NK-92 treated with Interleukin-12 subunit alpha and Interleukin-12 subunit beta, amount 100 ng/mL, for 24 hours (cell line): ENCODE results near the gene CDC14A.

Source experiments
- DNase-seq: peaks from one replicate; lab custom pipeline; 2025; lab: John Stamatoyannopoulos, UW

CDC14A gene

DNA sequence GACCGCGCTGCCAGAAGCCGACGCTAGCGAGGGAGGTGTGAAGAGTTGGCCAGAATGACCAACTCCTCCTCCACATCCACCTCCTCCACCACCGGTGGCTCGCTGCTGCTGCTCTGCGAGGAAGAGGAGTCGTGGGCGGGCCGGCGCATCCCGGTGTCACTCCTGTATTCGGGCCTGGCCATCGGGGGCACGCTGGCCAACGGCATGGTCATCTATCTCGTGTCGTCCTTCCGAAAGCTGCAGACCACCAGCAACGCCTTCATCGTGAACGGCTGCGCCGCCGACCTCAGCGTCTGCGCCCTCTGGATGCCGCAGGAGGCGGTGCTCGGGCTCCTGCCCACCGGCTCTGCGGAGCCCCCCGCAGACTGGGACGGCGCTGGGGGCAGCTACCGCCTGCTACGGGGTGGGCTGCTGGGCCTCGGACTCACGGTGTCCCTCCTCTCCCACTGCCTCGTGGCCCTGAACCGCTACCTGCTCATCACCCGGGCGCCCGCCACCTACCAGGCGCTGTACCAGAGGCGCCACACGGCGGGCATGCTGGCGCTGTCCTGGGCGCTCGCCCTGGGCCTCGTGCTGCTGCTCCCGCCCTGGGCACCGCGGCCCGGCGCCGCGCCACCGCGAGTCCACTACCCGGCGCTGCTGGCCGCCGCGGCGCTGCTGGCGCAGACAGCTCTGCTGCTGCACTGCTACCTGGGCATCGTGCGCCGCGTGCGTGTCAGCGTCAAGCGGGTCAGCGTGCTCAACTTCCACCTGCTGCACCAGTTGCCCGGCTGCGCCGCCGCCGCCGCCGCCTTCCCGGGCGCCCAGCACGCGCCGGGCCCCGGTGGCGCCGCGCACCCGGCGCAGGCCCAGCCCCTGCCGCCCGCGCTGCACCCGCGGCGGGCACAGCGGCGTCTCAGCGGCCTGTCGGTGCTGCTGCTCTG lies 186.9 kb downstream of the CDC14A start:
- DNase-seq, result no peak

DNA sequence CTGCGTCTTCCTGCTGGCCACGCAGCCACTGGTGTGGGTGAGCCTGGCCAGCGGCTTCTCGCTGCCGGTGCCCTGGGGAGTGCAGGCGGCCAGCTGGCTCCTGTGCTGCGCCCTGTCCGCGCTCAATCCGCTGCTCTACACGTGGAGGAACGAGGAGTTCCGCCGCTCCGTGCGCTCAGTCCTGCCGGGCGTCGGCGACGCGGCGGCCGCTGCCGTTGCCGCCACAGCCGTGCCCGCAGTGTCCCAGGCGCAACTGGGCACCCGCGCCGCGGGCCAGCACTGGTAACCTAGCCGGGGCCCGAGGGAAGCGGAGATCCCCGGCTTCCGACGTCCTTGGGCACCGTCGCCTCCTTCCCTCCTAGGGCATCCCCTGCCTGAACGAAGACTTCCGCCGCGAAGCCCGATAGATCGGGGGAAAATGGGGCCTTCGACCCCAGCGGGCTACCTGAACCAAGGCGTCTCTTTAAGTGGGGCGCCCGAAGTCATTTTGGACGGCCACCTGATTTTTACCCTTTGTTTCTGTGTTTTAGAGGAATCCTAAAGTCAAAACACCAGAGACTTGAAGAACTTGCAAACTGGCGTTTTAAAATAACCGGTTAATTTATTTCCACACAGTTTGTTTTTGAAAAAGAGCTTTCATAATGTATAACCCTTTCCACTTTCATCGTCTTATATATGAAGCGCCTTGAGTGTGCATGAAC lies 187.7 kb downstream of the CDC14A start:
- no peak for DNase-seq

DNA sequence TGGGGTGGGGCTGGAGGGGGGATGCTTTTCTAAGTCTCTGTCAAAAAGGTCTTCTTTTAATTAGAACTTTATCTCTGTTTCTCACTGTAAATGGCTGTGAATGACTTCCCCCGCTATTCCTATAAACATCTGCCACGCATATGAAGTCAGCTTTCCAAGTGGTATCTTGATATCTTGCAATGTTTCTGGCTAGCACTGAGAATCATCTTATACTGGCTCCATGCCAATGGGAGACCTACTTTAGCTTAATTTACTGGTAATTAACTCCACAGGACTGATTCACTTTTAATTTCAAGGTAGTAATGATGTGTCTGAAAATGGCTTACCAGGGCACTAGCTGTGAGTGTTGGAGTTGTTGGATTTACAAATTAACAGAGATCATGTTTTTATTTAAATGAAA lies 190.0 kb downstream of the CDC14A start:
- DNase-seq, result no peak

DNA sequence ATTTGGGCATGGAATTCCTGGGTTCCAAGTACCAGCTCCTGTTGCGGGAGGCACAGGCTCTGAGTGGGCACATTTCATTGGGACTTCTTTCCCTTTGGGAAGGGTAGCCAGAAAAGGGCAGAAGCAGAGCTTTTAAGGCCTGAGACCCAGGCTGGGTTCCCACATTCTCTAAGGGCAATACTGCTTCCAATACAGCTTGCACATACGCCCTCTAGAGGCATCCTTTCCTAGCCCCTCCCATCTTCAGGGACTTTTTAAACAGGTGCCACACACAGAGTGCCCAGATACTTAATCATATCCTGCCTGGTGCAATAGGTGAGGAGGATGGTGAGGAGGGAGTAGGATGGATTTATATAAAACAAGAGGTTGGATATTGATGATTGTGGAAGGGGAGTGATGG lies 191.3 kb downstream of the CDC14A start:
- no peak for DNase-seq

DNA sequence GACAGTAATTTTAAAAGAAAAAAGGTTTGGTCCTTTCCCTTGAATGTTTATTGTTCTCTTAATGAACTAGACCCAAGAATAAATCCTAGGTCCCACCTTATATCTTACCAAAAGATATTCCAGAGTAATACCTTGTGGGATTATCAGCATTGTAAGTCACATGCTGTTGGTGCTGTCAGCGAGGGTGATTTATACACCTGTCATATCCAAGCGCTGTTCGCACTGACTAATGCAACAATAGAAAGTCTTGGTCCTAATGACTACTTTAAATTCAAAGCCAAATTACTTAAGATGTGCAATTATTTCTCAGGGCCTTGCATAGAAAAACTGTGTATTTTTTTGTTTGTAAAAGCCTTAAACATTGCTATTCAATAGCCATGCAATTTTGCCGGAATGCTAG lies 192.5 kb downstream of the CDC14A start:
- no peak for DNase-seq

DNA sequence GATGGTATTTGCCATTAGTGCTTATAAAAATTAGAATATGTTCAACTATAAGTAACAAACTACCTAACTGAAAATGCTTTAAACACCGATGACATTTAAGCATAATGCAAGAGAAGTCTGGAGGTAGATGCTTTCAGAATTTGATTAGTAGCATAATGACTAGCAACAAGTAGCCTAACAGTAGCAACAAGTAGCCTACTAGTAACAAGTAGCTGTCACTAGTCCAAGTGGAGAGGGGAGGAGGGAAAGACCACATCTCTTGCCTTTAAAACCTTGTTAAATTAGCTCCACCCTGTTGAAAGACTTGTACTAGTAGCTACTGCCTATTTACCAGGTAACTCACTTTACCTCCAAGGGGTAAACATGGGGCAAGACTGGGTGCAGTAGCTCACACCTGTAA lies 193.5 kb downstream of the CDC14A start:
- no peak for DNase-seq

DNA sequence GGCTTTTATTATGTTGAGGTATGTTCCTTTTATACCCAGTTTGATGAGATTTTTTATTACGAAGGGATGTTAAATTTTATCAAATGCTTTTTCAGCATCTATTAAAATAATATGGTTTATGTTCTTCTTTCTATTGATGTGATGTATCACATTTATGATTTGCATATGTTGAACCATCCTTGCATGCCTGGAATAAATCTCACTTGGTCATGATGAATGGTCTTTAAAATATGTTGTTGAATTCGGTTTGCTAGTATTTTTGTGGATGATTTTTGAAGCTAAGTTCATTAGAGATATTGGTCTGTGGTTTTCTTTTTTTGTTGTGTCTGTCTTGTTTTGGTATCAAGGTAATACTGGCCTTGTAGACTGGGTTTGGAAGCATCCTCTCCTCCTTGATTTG lies 199.7 kb downstream of the CDC14A start:
- DNase-seq, result no peak

DNA sequence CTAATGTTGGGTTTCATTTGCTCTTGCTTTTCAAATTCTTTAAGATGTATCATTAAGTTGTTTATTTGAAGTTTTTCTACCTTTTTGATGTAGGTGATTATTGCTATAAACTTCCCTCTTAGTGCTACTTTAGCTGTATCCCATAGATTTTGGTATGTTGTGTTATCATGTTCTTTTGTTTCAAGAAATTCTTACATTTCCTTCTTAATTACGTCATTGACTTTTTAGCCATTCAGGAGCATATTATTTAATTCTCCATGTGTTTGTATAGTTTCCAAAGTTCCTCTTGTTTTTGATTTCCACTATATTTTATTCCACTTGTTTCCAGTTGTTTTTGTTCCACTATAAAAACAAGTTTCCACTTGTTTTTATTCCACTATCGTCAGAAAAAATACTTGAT lies 200.6 kb downstream of the CDC14A start:
- DNase-seq, result no peak

DNA sequence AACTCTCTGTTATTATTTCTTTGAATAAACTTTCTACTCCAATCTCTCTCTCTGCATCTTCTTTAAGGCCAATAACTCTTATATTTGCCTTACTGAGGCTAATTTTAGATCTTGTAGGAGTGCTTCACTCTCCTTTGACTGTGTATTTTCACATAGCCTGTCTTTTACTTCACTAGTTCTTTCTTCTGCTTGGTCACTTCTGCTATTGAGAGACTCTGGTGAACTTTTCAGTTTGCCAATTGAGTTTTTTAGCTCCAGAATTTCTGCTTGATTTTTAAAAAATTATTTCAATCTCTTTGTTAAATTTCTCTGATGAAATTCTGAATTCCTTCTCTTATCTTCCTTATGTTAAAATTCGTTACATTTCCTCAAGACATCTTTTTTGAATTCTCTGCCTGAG lies 203.9 kb downstream of the CDC14A start:
- DNase-seq, result no peak

DNA sequence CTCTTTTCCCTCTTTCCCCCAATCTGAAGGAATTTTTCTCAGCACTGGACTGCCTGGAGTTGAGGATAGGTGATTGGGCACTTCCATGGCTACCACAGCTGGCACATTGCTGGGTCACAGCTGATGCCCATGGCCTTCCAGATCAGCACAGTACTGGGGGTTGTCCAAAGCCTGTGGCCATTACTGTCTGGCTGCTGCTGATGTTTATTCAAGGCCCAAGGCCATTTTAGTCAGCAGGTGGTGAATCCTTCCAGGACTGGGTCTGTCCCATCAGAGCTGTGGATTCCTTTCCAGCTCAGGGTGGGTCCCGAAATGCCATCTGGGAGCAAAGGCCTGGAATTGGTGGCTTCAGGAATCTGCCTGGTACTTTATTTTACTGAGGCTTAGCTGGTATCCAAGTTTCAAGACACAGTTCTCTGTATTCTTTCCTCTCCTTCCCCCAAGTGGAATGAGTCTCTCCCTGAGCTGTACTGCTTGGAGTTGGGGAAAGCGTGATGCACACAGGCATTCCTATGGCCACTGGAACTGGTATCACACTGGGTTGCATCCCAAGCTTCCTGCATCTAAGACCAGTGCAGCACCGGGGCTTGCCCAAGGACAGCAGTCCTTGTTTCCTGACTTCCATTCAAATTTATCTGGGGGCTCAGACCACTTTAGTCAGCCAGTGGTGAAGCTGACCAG lies 204.8 kb downstream of the CDC14A start:
- DNase-seq, result no peak

DNA sequence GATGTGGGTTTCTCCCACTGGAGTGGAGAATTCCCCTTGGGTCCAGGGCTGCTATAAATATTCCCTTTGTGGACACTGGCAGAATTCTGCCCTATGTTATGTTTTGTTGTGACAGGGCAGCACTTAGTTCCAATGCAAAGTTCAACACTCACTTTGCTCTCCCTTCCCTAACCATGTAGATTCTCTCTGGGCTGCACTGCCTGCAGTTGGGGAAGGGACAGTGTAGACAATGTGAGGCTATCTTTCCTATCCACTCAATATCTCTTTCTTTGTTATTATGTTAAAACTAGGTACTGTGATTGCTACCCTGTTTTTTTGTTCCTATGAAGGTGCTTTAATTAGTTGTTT lies 205.3 kb downstream of the CDC14A start:
- no peak for DNase-seq

DNA sequence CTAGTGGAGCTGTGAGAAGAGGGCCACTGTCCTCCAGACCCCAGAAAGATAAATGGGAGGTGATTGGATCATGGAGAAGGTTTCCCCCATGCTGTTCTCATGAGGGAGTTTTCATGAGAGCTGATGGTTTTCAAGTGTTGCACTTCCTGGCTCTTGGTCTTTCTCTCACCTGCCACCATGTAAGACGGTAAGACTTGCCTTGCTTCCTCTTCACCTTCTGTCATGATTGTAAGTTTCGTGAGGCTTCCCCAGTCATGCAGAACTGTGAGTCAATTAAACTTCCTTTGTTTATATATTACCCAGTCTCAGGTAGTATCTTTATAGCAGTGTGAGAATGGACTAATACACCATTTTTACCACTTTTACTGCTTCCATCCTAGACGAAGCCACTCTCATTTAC lies 213.2 kb downstream of the CDC14A start:
- no peak for DNase-seq

DNA sequence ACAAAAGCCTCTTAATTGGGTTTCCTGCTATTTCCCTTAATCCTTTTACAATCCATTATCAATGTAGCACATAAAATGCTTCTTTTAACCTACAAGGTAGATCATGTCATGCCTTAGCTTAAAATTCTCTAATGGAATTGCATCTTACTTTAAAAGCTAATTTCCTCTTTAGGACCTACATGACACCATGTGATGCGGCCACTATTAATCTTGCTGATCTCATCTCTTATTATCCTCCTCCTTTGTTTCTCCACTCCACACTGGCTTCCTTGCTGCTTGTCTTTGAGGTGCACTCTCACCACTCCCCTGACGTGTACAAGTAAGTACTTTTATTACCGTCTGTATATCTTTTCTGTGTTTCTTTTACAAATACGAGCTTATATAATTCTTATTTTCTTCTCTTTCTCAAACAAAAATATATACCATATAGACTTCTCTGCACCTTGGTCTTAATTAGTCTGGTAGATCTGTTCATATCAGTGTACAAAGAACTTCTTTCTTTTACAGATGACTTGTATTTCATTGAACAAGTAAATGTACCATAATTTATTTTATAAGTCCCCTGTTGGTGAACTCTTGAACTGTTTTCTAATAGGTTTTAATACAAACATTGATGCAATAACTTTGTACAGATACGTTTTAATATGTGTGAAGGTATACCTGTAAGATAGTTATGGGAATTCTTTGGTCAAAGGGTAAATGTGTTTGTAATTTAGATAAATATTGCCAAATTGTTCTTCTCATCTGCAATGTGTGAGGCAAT lies 213.8 kb downstream of the CDC14A start:
- DNase-seq, result no peak

DNA sequence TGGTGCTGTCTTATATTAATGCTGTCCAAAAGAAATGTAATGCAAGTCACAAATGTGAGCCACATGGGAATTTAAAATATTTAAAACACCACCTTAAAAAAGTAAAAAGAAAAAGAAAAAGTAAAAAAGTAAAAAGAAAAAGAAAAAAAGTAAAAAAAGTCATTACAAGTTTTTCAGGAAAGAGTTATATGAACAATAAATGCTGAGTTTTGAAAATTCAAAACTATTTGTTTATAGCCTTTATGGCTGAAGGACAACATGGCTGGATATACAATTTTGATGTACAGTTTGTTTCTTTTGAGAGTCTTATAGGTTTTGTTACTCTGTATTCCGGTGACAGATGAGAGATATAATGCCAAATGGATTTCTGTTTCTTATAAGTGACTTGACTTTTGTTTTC lies 214.8 kb downstream of the CDC14A start:
- no peak for DNase-seq
